HUES6 (cell line): ENCODE results near the gene KRTAP1-5.

ENCODE experiments used
- H3K27ac ChIP-seq: 2 replicates; pipeline ENCODE4 v1.7.0; 2013; ENCODE audit warnings: low read depth, mild to moderate bottlenecking, low read length, inconsistent platforms
- H3K27me3 ChIP-seq: 2 replicates; pipeline ENCODE4 v1.6.1; 2013; ENCODE audit warnings: low read length; ENCODE audit not compliant: control insufficient read depth, insufficient read depth
- H3K36me3 ChIP-seq: 2 replicates; pipeline ENCODE4 v1.6.1; 2013; ENCODE audit warnings: low read length; ENCODE audit not compliant: control insufficient read depth, insufficient read depth
- H3K4me1 ChIP-seq: 2 replicates; pipeline ENCODE4 v1.6.1; 2013; ENCODE audit warnings: low read length; ENCODE audit not compliant: control insufficient read depth, insufficient read depth
- H3K4me3 ChIP-seq: 2 replicates; pipeline ENCODE4 v1.5.1; 2013; ENCODE audit warnings: low read depth, low read length
- H3K9ac ChIP-seq: one replicate; pipeline ENCODE4 v1.6.1; 2013; ENCODE audit warnings: mild to moderate bottlenecking, low read length
- H3K9me3 ChIP-seq: 2 replicates; pipeline ENCODE4 v1.6.1; 2013; ENCODE audit warnings: low read depth, low read length; ENCODE audit not compliant: control insufficient read depth, insufficient read depth

Gene KRTAP1-5

DNA sequence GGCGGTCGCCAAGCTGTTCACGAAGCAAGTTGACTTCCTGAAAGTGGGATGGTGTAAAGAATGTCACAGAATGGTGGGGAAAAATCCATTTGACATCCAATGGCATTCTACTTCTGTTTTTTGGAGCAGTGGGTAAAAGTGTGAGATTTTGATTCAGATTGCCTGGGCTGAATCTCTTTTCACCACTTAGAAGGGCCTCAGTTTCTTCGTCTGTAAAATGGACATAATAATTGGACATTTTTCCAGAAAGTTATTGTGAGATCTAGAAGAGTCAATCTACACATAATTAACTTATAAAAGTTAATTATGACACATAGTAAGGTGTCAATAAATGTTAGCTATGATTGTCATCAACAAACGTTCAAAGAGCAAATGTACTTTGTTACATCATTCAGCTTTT lies 45.9 kb downstream of the KRTAP1-5 start:
- Histone ChIP-seq H3K27me3 (no peaks in the 10 kb centered on the region), H3K36me3 (no peaks in the 10 kb centered on the region), H3K4me3 (no peak overlapping the region), H3K9ac (no peak overlapping the region), H3K27ac (no peak overlapping the region), H3K9me3 (no peaks in the 10 kb centered on the region), H3K4me1 (peaks cover 9% of the 10 kb centered on the region; the same call in 1 of the 2 replicates)

DNA sequence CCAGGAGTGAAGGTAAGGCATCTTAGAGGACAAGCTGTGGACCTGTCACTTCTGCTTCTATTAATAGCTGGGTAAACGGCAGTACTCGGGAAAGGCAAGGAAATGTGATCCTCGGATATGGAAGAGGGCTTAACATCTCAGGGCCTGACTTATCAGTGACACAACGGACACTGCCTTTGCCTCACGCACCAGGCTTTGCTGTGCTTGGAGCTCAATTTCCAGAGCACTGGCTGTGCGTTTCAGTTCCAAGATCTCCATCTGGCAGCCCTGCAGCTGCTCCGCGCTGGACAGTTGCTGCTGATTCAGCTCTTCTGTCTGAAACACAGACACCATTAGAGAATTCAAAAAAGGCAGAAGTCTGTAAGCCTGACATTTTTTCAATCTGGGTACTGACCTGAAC lies 46.4 kb downstream of the KRTAP1-5 start:
- Histone ChIP-seq H3K9ac (no peak overlapping the region), H3K9me3 (no peaks in the 10 kb centered on the region), H3K27me3 (no peaks in the 10 kb centered on the region), H3K4me1 (peaks cover 9% of the 10 kb centered on the region; the same call in 1 of the 2 replicates), H3K4me3 (no peak overlapping the region), H3K36me3 (no peaks in the 10 kb centered on the region), H3K27ac (no peak overlapping the region)

DNA sequence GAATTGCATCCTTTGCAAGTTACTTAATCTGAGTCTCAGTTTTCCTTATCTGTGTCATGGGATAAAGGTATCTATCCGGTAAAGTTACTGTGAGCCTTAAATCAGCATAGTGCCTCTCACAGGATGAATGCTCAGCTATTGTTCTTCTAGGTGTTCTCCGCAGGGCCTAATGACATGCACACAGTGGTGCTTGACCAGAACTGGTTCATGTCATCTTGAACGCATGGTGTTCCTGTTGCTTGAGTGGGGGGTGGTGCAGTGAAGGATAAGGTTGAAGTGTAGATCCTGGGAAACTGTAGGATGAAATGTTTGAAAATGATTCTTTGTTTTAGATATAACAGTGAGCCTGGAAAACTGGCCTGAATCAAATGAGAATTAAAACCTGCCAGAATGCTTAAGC lies 46.9 kb downstream of the KRTAP1-5 start:
- no peak overlapping the region for H3K27ac ChIP-seq
- no peaks in the 10 kb centered on the region for H3K36me3 ChIP-seq
- no peaks in the 10 kb centered on the region for H3K27me3 ChIP-seq
- no peak overlapping the region for H3K9ac ChIP-seq
- peaks cover 9% of the 10 kb centered on the region; the same call in 1 of the 2 replicates for H3K4me1 ChIP-seq
- H3K9me3 ChIP-seq, result no peaks in the 10 kb centered on the region
- no peak overlapping the region for H3K4me3 ChIP-seq

DNA sequence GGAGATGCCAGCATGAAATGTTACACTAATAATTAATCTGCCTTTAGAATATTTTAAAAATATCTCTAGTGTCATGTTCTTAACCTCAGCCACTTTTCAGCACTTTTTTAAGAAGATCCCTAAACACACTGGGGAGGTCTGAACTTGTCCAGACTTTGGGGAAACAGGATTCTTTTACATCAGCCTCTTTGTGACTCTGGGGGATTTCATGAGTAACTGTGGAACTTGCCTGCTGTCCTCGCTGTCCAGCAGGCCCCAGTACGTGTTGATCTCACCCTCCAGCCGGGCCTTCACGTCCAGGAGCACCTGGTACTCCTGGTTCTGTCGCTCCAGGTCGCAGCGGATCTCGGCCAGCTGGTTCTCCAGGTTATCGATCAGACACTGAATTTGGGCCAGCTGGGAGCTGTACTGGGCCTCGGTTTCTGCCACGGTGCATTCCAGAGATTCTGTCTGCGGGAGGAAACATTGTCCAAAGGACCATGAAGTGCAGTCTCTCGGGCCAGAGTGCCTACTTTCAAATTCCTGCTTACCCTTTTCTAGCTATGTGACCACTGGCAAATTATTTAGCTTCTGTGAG lies 48.3 kb downstream of the KRTAP1-5 start:
- H3K27ac ChIP-seq, result no peak overlapping the region
- H3K27me3 ChIP-seq, result no peaks in the 10 kb centered on the region
- no peak overlapping the region for H3K4me3 ChIP-seq
- no peaks in the 10 kb centered on the region for H3K9me3 ChIP-seq
- H3K9ac ChIP-seq, result no peak overlapping the region
- peaks cover 9% of the 10 kb centered on the region; the same call in 1 of the 2 replicates for H3K4me1 ChIP-seq
- H3K36me3 ChIP-seq, result no peaks in the 10 kb centered on the region
